Mesodermal cell (in vitro differentiated cells): ENCODE data around the gene TNFRSF21.

ENCODE experiments used
- H3K27ac ChIP-seq: 2 replicates; pipeline ENCODE4 v1.7.0; 2013; ENCODE audit warnings: mild to moderate bottlenecking, low read depth, low read length, moderate library complexity; ENCODE audit not compliant: severe bottlenecking
- H3K36me3 ChIP-seq: 2 replicates; pipeline ENCODE4 v1.7.1; 2013; ENCODE audit warnings: mild to moderate bottlenecking, low read length, moderate library complexity; ENCODE audit not compliant: control insufficient read depth, insufficient read depth
- H3K4me1 ChIP-seq: one replicate; pipeline ENCODE4 v1.7.1; 2013; ENCODE audit warnings: mild to moderate bottlenecking, low read length; ENCODE audit not compliant: insufficient read depth, control insufficient read depth, poor library complexity, severe bottlenecking
- H3K4me3 ChIP-seq: 2 replicates; pipeline ENCODE4 v1.7.0; 2013; ENCODE audit warnings: low read length, control low read depth, mild to moderate bottlenecking; ENCODE audit not compliant: insufficient read depth, poor library complexity, severe bottlenecking; ENCODE audit errors: extremely low read depth
- H3K9me3 ChIP-seq: 2 replicates; pipeline ENCODE4 v1.7.1; 2013; ENCODE audit warnings: mild to moderate bottlenecking, low read length, moderate library complexity; ENCODE audit not compliant: control insufficient read depth
- WGBS, 2 experiments: methylation state at CpG; one replicate each; pipeline ENCODE4 v1.1.5; 2013; ENCODE audit warnings: missing lambda C conversion rate in 2 of 2; ENCODE audit not compliant: insufficient coverage in 2 of 2; 5-methylcytosine and 5-hydroxymethylcytosine counted together

Gene TNFRSF21

GRCh38 chr6:47181681-47182080, 128.0 kb downstream of the TNFRSF21 start:
- Histone ChIP-seq H3K4me1 (peaks cover 4% of the 10 kb centered on the region), H3K9me3 (no peaks in the 10 kb centered on the region), H3K36me3 (no peaks in the 10 kb centered on the region), H3K4me3 (no peak overlapping the region), H3K27ac (no peak overlapping the region)
- WGBS, 2 experiments = 93 to 96% methylated on average over 3 to 5 of the region's 5 CpGs
